A673 (cell line): ENCODE data around the gene CPLX1.

ENCODE experiments used
- CTCF ChIP-seq: fragments of 300-800, 200-600 bp; sonication (generic); conservative IDR thresholded peaks from 2 replicates; pipeline ENCODE4 v1.5.1; 2017; ENCODE audit warnings: low read depth, mild to moderate bottlenecking, antibody characterized with exemption, low read length, moderate library complexity, mixed read lengths
- EZH2 ChIP-seq: fragments of 200-600 bp; sonication (generic); IDR thresholded peaks from 2 replicates; pipeline ENCODE4 v1.6.1; 2017; ENCODE audit warnings: borderline replicate concordance, low read depth, mild to moderate bottlenecking, mixed read lengths, antibody characterized with exemption, low read length; ENCODE audit not compliant: poor library complexity, severe bottlenecking

GRCh38 chr4:786861-787300, 39.0 kb downstream of the CPLX1 start:
- no peak for TF ChIP-seq CTCF
- no peak for TF ChIP-seq EZH2
